ENCODE results near the gene ZNF445. TPM values are rescaled to one million over a fixed set of nuclear protein-coding genes. Genes with fewer than 3 reads are reported as not detected.
A peak's percentile ranks its signal among the peaks of the same experiment; 100 is the strongest.
"Not testable (repeated sequence)": the region's sequence is repeated elsewhere in the genome, so short reads cannot be mapped to it uniquely, and the experiment has no call there.

ZNF445 gene
- total and polyA plus RNA-seq, 8 donors: 1.6 to 17.1 (median 4.8) TPM

DNA sequence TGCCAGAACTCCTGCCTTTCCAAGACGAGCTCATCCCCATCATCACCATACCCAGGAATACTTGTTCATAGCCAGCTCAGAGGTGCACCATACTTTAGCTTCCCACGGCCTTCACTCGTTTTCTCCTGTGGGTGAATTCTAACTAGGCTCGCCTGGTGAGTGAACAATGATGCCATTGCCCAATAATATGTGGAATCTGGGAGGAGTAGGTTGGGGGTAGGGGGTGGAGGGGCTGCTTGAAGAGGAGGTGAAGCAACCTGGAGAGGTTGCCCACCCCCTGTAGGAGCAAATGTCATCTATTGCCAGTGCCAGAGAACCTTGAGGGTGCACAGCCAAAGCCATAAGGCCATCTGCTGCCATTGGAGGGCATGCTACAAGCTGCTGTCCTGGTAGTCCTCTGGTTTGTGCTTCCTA is 592 bp upstream of the ZNF445 start:
- Histone ChIP-seq H3K9me3 (no peaks in the 10 kb centered on the region), H3K27ac (peak overlapping the region in 4 of 5 donors; percentile 75 to 92 (median 83)), H3K4me3 (peak overlapping the region; percentile 69 to 94 (median 84)), H3K4me1 (peaks cover 11 to 42% (median 25%) of the 10 kb centered on the region in 4 donors), H3K36me3 (no peaks in the 10 kb centered on the region), H3K27me3 (no peaks in the 10 kb centered on the region)
- DNase-seq: no peak
- TF ChIP-seq, protein P1, sequence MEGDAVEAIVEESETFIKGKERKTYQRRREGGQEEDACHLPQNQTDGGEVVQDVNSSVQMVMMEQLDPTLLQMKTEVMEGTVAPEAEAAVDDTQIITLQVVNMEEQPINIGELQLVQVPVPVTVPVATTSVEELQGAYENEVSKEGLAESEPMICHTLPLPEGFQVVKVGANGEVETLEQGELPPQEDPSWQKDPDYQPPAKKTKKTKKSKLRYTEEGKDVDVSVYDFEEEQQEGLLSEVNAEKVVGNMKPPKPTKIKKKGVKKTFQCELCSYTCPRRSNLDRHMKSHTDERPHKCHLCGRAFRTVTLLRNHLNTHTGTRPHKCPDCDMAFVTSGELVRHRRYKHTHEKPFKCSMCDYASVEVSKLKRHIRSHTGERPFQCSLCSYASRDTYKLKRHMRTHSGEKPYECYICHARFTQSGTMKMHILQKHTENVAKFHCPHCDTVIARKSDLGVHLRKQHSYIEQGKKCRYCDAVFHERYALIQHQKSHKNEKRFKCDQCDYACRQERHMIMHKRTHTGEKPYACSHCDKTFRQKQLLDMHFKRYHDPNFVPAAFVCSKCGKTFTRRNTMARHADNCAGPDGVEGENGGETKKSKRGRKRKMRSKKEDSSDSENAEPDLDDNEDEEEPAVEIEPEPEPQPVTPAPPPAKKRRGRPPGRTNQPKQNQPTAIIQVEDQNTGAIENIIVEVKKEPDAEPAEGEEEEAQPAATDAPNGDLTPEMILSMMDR (IDR thresholded peaks at IDR 0.05): no peak
- TF ChIP-seq POLR2AphosphoS5 (IDR thresholded peaks at IDR 0.05) (no peak), POLR2A (IDR thresholded peaks at IDR 0.05) (no peak), EP300 (IDR thresholded peaks at IDR 0.05) (no peak)
- WGBS, 5 donors: 47 to 65% (median 58%) methylated on average over 4 of the region's 4 CpGs
- intact Hi-C loops (cut with DNase I; ENCODE audit: low total_unique reads): no loop called here

DNA sequence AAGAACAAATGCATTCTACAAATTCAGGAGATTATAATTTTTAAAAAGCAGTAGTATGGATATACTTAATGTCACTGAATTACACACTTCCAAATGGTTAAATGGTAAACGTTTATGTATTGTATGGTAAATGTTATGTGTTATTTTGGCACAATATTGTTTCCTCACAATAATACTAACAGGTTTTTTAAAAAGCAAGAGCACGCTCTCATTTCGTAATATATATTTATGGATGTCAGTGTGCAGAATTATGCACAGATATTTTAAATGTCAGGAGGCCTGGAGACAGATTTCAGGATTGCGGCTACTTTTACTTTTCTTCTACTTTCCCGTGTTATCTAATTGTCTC is 533 bp downstream of the ZNF445 start:
- H3K9me3 ChIP-seq: no peaks in the 10 kb centered on the region
- intact Hi-C loops (cut with DNase I; ENCODE audit: low total_unique reads): no loop called here
- H3K4me1 ChIP-seq: peaks cover 11 to 47% (median 28%) of the 10 kb centered on the region in 4 donors
- no peaks in the 10 kb centered on the region for H3K27me3 ChIP-seq
- H3K27ac ChIP-seq: peak overlapping the region; percentile 12 to 92 (median 80)
- DNase-seq: no peak
- 0 to 3% (median 0%) methylated on average over 5 of the region's 5 CpGs for WGBS, 5 donors
- TF ChIP-seq EP300 (IDR thresholded peaks at IDR 0.05) (no peak), POLR2AphosphoS5 (IDR thresholded peaks at IDR 0.05) (no peak), POLR2A (IDR thresholded peaks at IDR 0.05) (no peak)
- TF ChIP-seq, protein P1 (IDR thresholded peaks at IDR 0.05): no peak
- H3K36me3 ChIP-seq: no peaks in the 10 kb centered on the region
- H3K4me3 ChIP-seq: peak overlapping the region; percentile 69 to 94 (median 84)

DNA sequence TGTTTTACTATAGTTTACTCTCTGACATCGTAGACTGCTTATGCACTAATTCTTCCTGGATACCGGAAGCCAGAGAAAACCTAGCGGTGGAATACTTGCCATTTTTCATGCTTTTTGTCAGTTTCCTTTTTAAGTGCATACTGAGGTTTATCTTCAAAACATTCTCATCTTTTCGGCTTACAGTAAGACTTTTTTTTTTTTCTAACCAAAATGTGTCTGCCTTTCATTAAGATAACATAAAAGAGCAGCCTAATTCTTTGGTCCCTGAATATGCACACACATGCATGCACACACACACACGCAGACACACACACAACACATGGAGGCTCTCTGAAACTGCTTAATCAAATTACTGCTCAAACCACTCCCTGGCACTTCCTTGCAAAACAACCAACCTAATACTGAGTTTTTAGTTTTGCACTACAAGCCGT is 1.3 kb downstream of the ZNF445 start:
- intact Hi-C loops (cut with DNase I; ENCODE audit: low total_unique reads): no loop called here
- Histone ChIP-seq H3K27ac (no peak overlapping the region), H3K4me1 (peaks cover 11 to 54% (median 31%) of the 10 kb centered on the region in 4 donors), H3K36me3 (no peaks in the 10 kb centered on the region), H3K9me3 (no peaks in the 10 kb centered on the region), H3K27me3 (no peaks in the 10 kb centered on the region), H3K4me3 (peak overlapping the region; percentile 69 to 94 (median 84))
- no peak for TF ChIP-seq POLR2AphosphoS5 (IDR thresholded peaks at IDR 0.05)
- no peak for TF ChIP-seq EP300 (IDR thresholded peaks at IDR 0.05)
- TF ChIP-seq POLR2A (IDR thresholded peaks at IDR 0.05): no peak
- TF ChIP-seq, protein P1 (IDR thresholded peaks at IDR 0.05): no peak
- 9 to 13% (median 12%) methylated on average over 6 of the region's 6 CpGs for WGBS, 5 donors
- DNase-seq: peak in 1 of 2 donors; percentile 34

DNA sequence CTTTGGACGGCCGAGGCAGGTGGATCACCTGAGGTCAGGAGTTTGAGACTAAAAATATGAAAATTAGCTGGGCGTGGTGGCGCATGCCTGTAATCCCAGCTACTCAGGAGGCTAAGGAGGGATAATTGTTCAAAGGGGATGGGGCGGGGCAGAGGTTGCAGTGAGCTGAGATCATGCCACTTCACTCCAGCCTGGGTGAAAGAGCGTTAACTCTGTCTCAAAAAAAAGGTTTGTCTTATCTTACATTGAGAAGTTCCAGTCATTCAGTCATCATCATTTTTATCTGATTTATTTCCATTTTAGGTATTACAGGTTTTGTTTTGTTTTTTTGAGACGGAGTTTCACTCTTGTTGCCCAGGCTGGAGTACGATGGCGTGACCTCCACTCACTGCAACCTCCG is 2.6 kb downstream of the ZNF445 start:
- H3K27ac ChIP-seq; H3K4me3 ChIP-seq; intact Hi-C loops (cut with DNase I; ENCODE audit: low total_unique reads); DNase-seq; H3K27me3 ChIP-seq; H3K36me3 ChIP-seq; H3K9me3 ChIP-seq: not testable (repeated sequence)
- WGBS, 5 donors: 89 to 97% (median 95%) methylated on average over 10 of the region's 10 CpGs
- H3K4me1 ChIP-seq: peaks cover 11 to 62% (median 31%) of the 10 kb centered on the region in 4 donors

DNA sequence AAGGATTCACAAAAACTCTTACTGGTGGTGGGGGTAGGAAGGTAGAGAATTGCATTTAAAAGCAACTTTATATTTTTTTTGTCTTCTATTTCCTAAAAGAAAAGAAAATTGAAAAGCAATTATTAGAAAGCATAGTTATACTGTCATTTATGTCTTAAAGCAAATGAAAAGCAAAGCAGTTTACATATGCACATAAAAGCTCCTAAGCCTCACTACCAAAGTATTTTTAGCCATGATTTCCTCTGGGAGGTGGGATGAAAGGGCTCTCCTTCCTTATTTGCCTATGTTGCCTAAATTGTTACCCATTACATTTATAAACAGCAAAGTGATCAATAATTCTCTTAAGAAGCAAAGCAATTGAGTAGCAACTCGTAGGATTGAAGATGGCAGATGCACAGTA is 7.0 kb downstream of the ZNF445 start:
- H3K9me3 ChIP-seq: no peaks in the 10 kb centered on the region
- no peak overlapping the region for H3K4me3 ChIP-seq
- peaks cover 0 to 20% (median 18%) of the 10 kb centered on the region in 4 donors for H3K36me3 ChIP-seq
- no peak overlapping the region for H3K27ac ChIP-seq
- TF ChIP-seq POLR2A (IDR thresholded peaks at IDR 0.05) (no peak), POLR2AphosphoS5 (IDR thresholded peaks at IDR 0.05) (no peak), EP300 (IDR thresholded peaks at IDR 0.05) (no peak)
- TF ChIP-seq, protein P1 (IDR thresholded peaks at IDR 0.05): no peak
- intact Hi-C loops (cut with DNase I; ENCODE audit: low total_unique reads): no loop called here
- H3K27me3 ChIP-seq: no peaks in the 10 kb centered on the region
- H3K4me1 ChIP-seq: peaks cover 0 to 64% (median 21%) of the 10 kb centered on the region in 4 donors
- no peak for DNase-seq
- WGBS, 5 donors: 83 to 94% (median 91%) methylated on average over 1 of the region's 1 CpG
